ENCODE measurements around the gene ZNF117. TPM values are rescaled to one million over a fixed set of nuclear protein-coding genes. Genes with fewer than 3 reads are reported as not detected.
"Not testable (repeated sequence)": the region's sequence is repeated elsewhere in the genome, so short reads cannot be mapped to it uniquely, and the experiment has no call there.

The ZNF117 gene
- total and polyA plus RNA-seq, 2 of the 8 experiments (the other 6 are each of a cell fraction or from before 2014, with no cell fraction given): 2.9 to 13.0 TPM

DNA sequence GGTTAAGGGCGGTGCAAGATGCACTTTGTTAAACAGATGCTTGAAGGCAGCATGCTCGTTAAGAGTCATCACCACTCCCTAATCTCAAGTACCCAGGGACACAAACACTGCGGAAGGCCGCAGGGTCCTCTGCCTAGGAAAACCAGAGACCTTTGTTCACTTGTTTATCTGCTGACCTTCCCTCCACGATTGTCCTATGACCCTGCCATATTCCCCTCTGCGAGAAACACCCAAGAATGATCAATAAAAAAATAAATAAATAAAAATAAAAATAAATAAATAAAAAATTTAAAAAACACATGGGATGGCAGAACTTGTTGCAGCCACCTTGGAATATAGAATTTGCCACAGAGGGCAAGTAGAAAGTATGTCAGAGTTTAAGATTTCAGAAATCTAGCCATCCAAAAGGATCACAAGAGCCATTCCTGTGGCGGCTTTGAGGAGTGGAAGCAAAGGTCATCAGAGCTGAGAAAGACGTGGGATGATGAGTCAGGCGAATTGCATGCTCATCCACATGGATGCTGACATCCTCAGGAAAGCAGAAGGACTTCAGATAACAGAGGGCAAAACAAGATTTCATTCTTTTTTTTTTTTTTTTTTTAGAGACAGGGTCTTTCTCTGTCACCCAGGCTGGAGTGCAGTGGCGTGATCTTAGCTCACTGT is 43.4 kb upstream of the ZNF117 start:
- H3K56ac ChIP-seq (replicated peaks; ENCODE audit: insufficient read length, low read depth, low read length); H3K27ac ChIP-seq (ENCODE audit: low read depth, low read length); H3K4me3 ChIP-seq (ENCODE audit: extremely low read depth in 1 of 4, insufficient read depth in 2 of 4, low read depth in 3 of 4, low read length in 4 of 4); H2BK20ac ChIP-seq (ENCODE audit: low read length); DNase-seq (ENCODE audit: low read depth in 1 of 2, low spot score in 2 of 2); H3K27me3 ChIP-seq (replicated peaks in 1 of 4; ENCODE audit: control insufficient read depth in 3 of 4, extremely low read depth in 1 of 4, insufficient read depth in 3 of 4, low read length in 3 of 4); H2AK5ac ChIP-seq (ENCODE audit: low read depth, low read length); FAIRE-seq; H3K9ac ChIP-seq (replicated peaks in 1 of 4; ENCODE audit: extremely low read depth in 1 of 4, low read depth in 3 of 4, low read length in 3 of 4); H4K91ac ChIP-seq (replicated peaks; ENCODE audit: insufficient read length, low read length); H3K4me2 ChIP-seq (ENCODE audit: insufficient read depth in 1 of 2, low read depth in 2 of 2, low read length in 2 of 2); H4K5ac ChIP-seq (ENCODE audit: insufficient read length, low read depth, low read length); H3K79me1 ChIP-seq (ENCODE audit: low read depth, low read length); H2AFZ ChIP-seq (ENCODE audit: low read length); H3K9me3 ChIP-seq (ENCODE audit: insufficient read depth in 2 of 2, low read depth in 1 of 2, low read length in 1 of 2); H3K36me3 ChIP-seq (ENCODE audit: control insufficient read depth in 2 of 4, insufficient read depth in 4 of 4, low read length in 3 of 4); H2BK15ac ChIP-seq (ENCODE audit: low read length); POLR2A ChIA-PET (ENCODE audit: partially characterized antibody); H2BK12ac ChIP-seq (ENCODE audit: low read depth, low read length); H3K79me2 ChIP-seq (ENCODE audit: control insufficient read depth in 1 of 2, insufficient read depth in 2 of 2, low read length in 2 of 2); CTCF ChIA-PET (ENCODE audit: partially characterized antibody); H3K23ac ChIP-seq (ENCODE audit: insufficient read length); H4K8ac ChIP-seq (ENCODE audit: extremely low read depth, insufficient read depth, low read length); H3K4me1 ChIP-seq (replicated peaks in 1 of 4; ENCODE audit: control insufficient read depth in 3 of 4, insufficient read depth in 4 of 4, low read length in 3 of 4); H3K4ac ChIP-seq (replicated peaks; ENCODE audit: insufficient read length, low read depth, low read length); H2BK120ac ChIP-seq (replicated peaks; ENCODE audit: low read depth, low read length); H2BK5ac ChIP-seq (ENCODE audit: low read depth, low read length); H3K18ac ChIP-seq (ENCODE audit: extremely low read depth, low read length); H3K14ac ChIP-seq (ENCODE audit: insufficient read length); H4K20me1 ChIP-seq (replicated peaks in 1 of 2; ENCODE audit: control insufficient read depth in 1 of 2, insufficient read depth in 2 of 2, low read length in 2 of 2); H3K23me2 ChIP-seq (ENCODE audit: low read depth, low read length): not testable (repeated sequence)
- whole genome bisulfite sequencing, 2 experiments (ENCODE audit: extremely low coverage in 1 of 2, insufficient coverage in 1 of 2, insufficient read length in 1 of 2, insufficient replicate concordance in 2 of 2, low coverage in 1 of 2, low lambda C conversion rate in 2 of 2, missing lambda C conversion rate in 1 of 2): 82% methylated on average over 10 of the region's 10 CpGs; no CpG with 5 or more reads in 1 of the 2 experiments

DNA sequence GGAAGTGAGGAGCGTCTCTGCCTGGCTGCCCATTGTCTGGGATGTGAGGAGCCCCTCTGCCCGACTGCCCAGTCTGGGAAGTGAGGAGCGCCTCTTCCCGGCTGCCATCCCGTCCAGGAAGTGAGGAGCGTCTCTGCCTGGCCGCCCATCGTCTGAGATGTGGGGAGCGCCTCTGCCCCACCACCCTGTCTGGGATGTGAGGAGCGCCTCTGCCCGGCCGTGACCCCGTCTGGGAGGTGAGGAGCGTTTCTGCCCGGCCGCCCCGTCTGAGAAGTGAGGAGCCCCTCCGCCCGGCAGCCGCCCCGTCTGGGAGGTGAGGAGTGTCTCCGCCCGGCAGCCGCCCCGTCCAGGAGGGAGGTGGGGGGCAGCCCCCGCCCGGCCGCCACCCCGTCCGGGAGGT is 42.6 kb upstream of the ZNF117 start:
- H3K18ac ChIP-seq (ENCODE audit: extremely low read depth, low read length); H4K91ac ChIP-seq (replicated peaks; ENCODE audit: insufficient read length, low read length); CTCF ChIA-PET (ENCODE audit: partially characterized antibody); H2AK5ac ChIP-seq (ENCODE audit: low read depth, low read length); H3K4ac ChIP-seq (replicated peaks; ENCODE audit: insufficient read length, low read depth, low read length); POLR2A ChIA-PET (ENCODE audit: partially characterized antibody); H4K20me1 ChIP-seq (replicated peaks in 1 of 2; ENCODE audit: control insufficient read depth in 1 of 2, insufficient read depth in 2 of 2, low read length in 2 of 2); H2BK15ac ChIP-seq (ENCODE audit: low read length); H3K23ac ChIP-seq (ENCODE audit: insufficient read length); FAIRE-seq; H3K4me3 ChIP-seq (ENCODE audit: extremely low read depth in 1 of 4, insufficient read depth in 2 of 4, low read depth in 3 of 4, low read length in 4 of 4); H3K79me2 ChIP-seq (ENCODE audit: control insufficient read depth in 1 of 2, insufficient read depth in 2 of 2, low read length in 2 of 2); H2BK12ac ChIP-seq (ENCODE audit: low read depth, low read length); H3K23me2 ChIP-seq (ENCODE audit: low read depth, low read length); H2AFZ ChIP-seq (ENCODE audit: low read length); H2BK20ac ChIP-seq (ENCODE audit: low read length); H3K27ac ChIP-seq (ENCODE audit: low read depth, low read length); H3K9me3 ChIP-seq (ENCODE audit: insufficient read depth in 2 of 2, low read depth in 1 of 2, low read length in 1 of 2); H3K36me3 ChIP-seq (ENCODE audit: control insufficient read depth in 2 of 4, insufficient read depth in 4 of 4, low read length in 3 of 4); H3K4me1 ChIP-seq (replicated peaks in 1 of 4; ENCODE audit: control insufficient read depth in 3 of 4, insufficient read depth in 4 of 4, low read length in 3 of 4); H3K14ac ChIP-seq (ENCODE audit: insufficient read length); H2BK5ac ChIP-seq (ENCODE audit: low read depth, low read length); H2BK120ac ChIP-seq (replicated peaks; ENCODE audit: low read depth, low read length); H3K4me2 ChIP-seq (ENCODE audit: insufficient read depth in 1 of 2, low read depth in 2 of 2, low read length in 2 of 2); H3K9ac ChIP-seq (replicated peaks in 1 of 4; ENCODE audit: extremely low read depth in 1 of 4, low read depth in 3 of 4, low read length in 3 of 4); H4K8ac ChIP-seq (ENCODE audit: extremely low read depth, insufficient read depth, low read length); DNase-seq (ENCODE audit: low read depth in 1 of 2, low spot score in 2 of 2); H3K56ac ChIP-seq (replicated peaks; ENCODE audit: insufficient read length, low read depth, low read length); H4K5ac ChIP-seq (ENCODE audit: insufficient read length, low read depth, low read length); H3K27me3 ChIP-seq (replicated peaks in 1 of 4; ENCODE audit: control insufficient read depth in 3 of 4, extremely low read depth in 1 of 4, insufficient read depth in 3 of 4, low read length in 3 of 4); H3K79me1 ChIP-seq (ENCODE audit: low read depth, low read length): not testable (repeated sequence)
- 91% methylated on average over 10 of the region's 30 CpGs; no CpG with 5 or more reads in 1 of the 2 experiments for WGBS, 2 experiments (ENCODE audit: extremely low coverage in 1 of 2, insufficient coverage in 1 of 2, insufficient read length in 1 of 2, insufficient replicate concordance in 2 of 2, low coverage in 1 of 2, low lambda C conversion rate in 2 of 2, missing lambda C conversion rate in 1 of 2)
